Fibroblast of upper back skin (primary cell): ENCODE measurements around the gene ULBP1.
"Not testable (repeated sequence)": the region's sequence is repeated elsewhere in the genome, so short reads cannot be mapped to it uniquely, and the experiment has no call there.

Source experiments
- DNase-seq: peaks from one replicate; pipeline ENCODE4 v3.0.0-alpha.2; 2013

The ULBP1 gene

GRCh38 chr6:149963462-149964307, at the start of gene ULBP1:
ULBP1 (plus strand) TSS chr6:149963943; CDS start chr6:149964050, 107 bp downstream.
- peak; percentile 91 for DNase-seq

GRCh38 chr6:149915970-149916865, 47.5 kb upstream of the ULBP1 start:
- DNase-seq = no peak

- DNase-seq = no peak
These were observed 46.1 kb upstream of the ULBP1 start for GRCh38 chr6:149917679-149918078.

GRCh38 chr6:149918151-149918905, 45.4 kb upstream of the ULBP1 start:
- no peak for DNase-seq

GRCh38 chr6:149919126-149919833, 44.5 kb upstream of the ULBP1 start:
- not testable (repeated sequence) for DNase-seq

GRCh38 chr6:149919834-149920225, 43.9 kb upstream of the ULBP1 start:
- no peak for DNase-seq

GRCh38 chr6:149921361-149921760, 42.4 kb upstream of the ULBP1 start:
- DNase-seq = no peak

- DNase-seq = not testable (repeated sequence)
These were observed 41.7 kb upstream of the ULBP1 start for GRCh38 chr6:149922091-149922490.

- DNase-seq = peak; percentile 96
These were observed 41.0 kb upstream of the ULBP1 start, which contains the start of gene RAET1G for GRCh38 chr6:149922642-149923326. RAET1G (minus strand) TSS chr6:149923121; CDS start chr6:149923010, 111 bp downstream.

GRCh38 chr6:149923327-149923986, 40.3 kb upstream of the ULBP1 start:
- no peak for DNase-seq

- DNase-seq = no peak
These were observed 39.4 kb upstream of the ULBP1 start for GRCh38 chr6:149924206-149924932.

- no peak for DNase-seq
These were observed 38.9 kb upstream of the ULBP1 start for GRCh38 chr6:149924933-149925252.

- DNase-seq = no peak
These were observed 38.3 kb upstream of the ULBP1 start for GRCh38 chr6:149925253-149925973.

- DNase-seq = peak; percentile 81
These were observed 37.6 kb upstream of the ULBP1 start for GRCh38 chr6:149925974-149926777.

GRCh38 chr6:149927025-149927424, 36.7 kb upstream of the ULBP1 start:
- DNase-seq = not testable (repeated sequence)

- no peak for DNase-seq
These were observed 34.3 kb upstream of the ULBP1 start for GRCh38 chr6:149929422-149929821.

GRCh38 chr6:149931501-149931900, 32.2 kb upstream of the ULBP1 start:
- no peak for DNase-seq

GRCh38 chr6:149933036-149933435, 30.7 kb upstream of the ULBP1 start:
- DNase-seq = no peak

- no peak for DNase-seq
These were observed 30.3 kb upstream of the ULBP1 start for GRCh38 chr6:149933461-149933860.
